IMR-90 (cell line): ENCODE data around the gene UBR4. TPM values are rescaled to one million over a fixed set of nuclear protein-coding genes. Genes with fewer than 3 reads are reported as not detected.

Experiments used
- ATAC-seq: fragments of 200-7000 bp; cut with Tn5 transposase; 2 replicates; pipeline ENCODE4 v1.9.1; 2020; ENCODE audit warnings: low read depth, mild to moderate bottlenecking, moderate library complexity
- BruUV-seq: library from RNA; stranded (reverse); fragments of 400-500 nt; replicated peaks from 2 replicates; lab custom pipeline; 2021; lab: Mats Ljungman, UMichigan
- CTCF ChIA-PET: fragments of 300-600 bp; formaldehyde crosslinking; extraction: SDS; loops from one replicate; lab custom pipeline; 2021; ENCODE audit warnings: antibody characterized with exemption; lab: Yijun Ruan, JAX
- POLR2A ChIA-PET: fragments of 300-600 bp; sonication (Branson Sonifier 250); formaldehyde crosslinking; loops from one replicate; lab custom pipeline; 2022; ENCODE audit warnings: antibody characterized with exemption; ENCODE audit not compliant: unreplicated experiment; lab: Charles Lee
- DNase-seq: peaks from one replicate; pipeline ENCODE4 v3.0.0; 2013
- H2AFZ ChIP-seq: replicated peaks from 2 replicates; pipeline ENCODE3; 2013; ENCODE audit warnings: low read length, mild to moderate bottlenecking; ENCODE audit not compliant: poor library complexity
- H2AK5ac ChIP-seq: 2 replicates; pipeline ENCODE4 v1.6.1; 2013; ENCODE audit warnings: low read depth, low read length, inconsistent platforms
- H2AK9ac ChIP-seq: replicated peaks from 2 replicates; pipeline ENCODE3; 2013; ENCODE audit warnings: mild to moderate bottlenecking, low read depth, low read length, moderate library complexity; ENCODE audit not compliant: poor library complexity
- H2BK120ac ChIP-seq: 2 replicates; pipeline ENCODE4 v1.6.1; 2013; ENCODE audit warnings: low read depth, low read length, inconsistent platforms
- H2BK15ac ChIP-seq: 3 replicates; pipeline ENCODE4 v1.6.1; 2013; ENCODE audit warnings: low read depth, low read length, inconsistent platforms
- H2BK20ac ChIP-seq: 2 replicates; pipeline ENCODE4 v1.6.1; 2013; ENCODE audit warnings: low read depth, mild to moderate bottlenecking, inconsistent platforms, low read length, moderate library complexity
- H2BK5ac ChIP-seq: 2 replicates; pipeline ENCODE4 v1.6.1; 2013; ENCODE audit warnings: mild to moderate bottlenecking, low read depth, low read length, inconsistent platforms; ENCODE audit not compliant: poor library complexity, severe bottlenecking
- H3K14ac ChIP-seq: replicated peaks from 2 replicates; pipeline ENCODE4 v1.6.1; 2013; ENCODE audit warnings: low read depth, low read length, inconsistent platforms
- H3K18ac ChIP-seq: 2 replicates; pipeline ENCODE4 v1.6.1; 2013; ENCODE audit warnings: low read depth, low read length, control low read depth
- H3K23ac ChIP-seq: 2 replicates; pipeline ENCODE4 v1.6.1; 2013; ENCODE audit warnings: low read depth, low read length, inconsistent platforms
- H3K27ac ChIP-seq: 2 replicates; pipeline ENCODE4 v1.5.1; 2013; ENCODE audit warnings: mild to moderate bottlenecking, control low read depth, low read length; ENCODE audit not compliant: insufficient read depth
- H3K27me3 ChIP-seq: 2 replicates; pipeline ENCODE4 v1.6.1; 2013; ENCODE audit warnings: low read length; ENCODE audit not compliant: control insufficient read depth, insufficient read depth
- H3K36me3 ChIP-seq: 2 replicates; pipeline ENCODE4 v1.6.1; 2013; ENCODE audit warnings: low read length, mixed read lengths; ENCODE audit not compliant: control insufficient read depth, insufficient read depth
- H3K4ac ChIP-seq: 2 replicates; pipeline ENCODE4 v1.6.1; 2013; ENCODE audit warnings: low read depth, low read length, inconsistent platforms
- H3K4me1 ChIP-seq: 2 replicates; pipeline ENCODE4 v1.6.1; 2013; ENCODE audit warnings: low read length, mixed read lengths; ENCODE audit not compliant: control insufficient read depth, insufficient read depth
- H3K4me2 ChIP-seq: 2 replicates; pipeline ENCODE4 v1.6.1; 2013; ENCODE audit warnings: low read depth, mild to moderate bottlenecking, control low read depth, low read length, moderate library complexity
- H3K4me3 ChIP-seq: 2 replicates; pipeline ENCODE4 v1.5.1; 2013; ENCODE audit warnings: low read depth, mild to moderate bottlenecking, control low read depth, low read length, moderate library complexity; ENCODE audit not compliant: insufficient read depth
- H3K56ac ChIP-seq: 2 replicates; pipeline ENCODE4 v1.6.1; 2013; ENCODE audit warnings: low read length, inconsistent platforms; ENCODE audit not compliant: insufficient read depth; ENCODE audit errors: extremely low read depth
- H3K79me1 ChIP-seq, 2 experiments: 2 replicates each; pipeline ENCODE4 v1.6.1; 2013; ENCODE audit warnings: low read length in 2 of 2, inconsistent platforms in 1 of 2, low read depth in 1 of 2
- H3K9ac ChIP-seq: 2 replicates; pipeline ENCODE4 v1.6.1; 2013; ENCODE audit warnings: low read depth, low read length, control low read depth
- H3K9me1 ChIP-seq: 2 replicates; pipeline ENCODE4 v1.6.1; 2013; ENCODE audit warnings: low read length, inconsistent platforms; ENCODE audit not compliant: insufficient read depth
- H3K9me3 ChIP-seq: 2 replicates; pipeline ENCODE4 v1.6.1; 2013; ENCODE audit warnings: low read length; ENCODE audit not compliant: control insufficient read depth, insufficient read depth
- H4K20me1 ChIP-seq: 2 replicates; pipeline ENCODE4 v1.6.1; 2013; ENCODE audit warnings: low read length, inconsistent platforms; ENCODE audit not compliant: insufficient read depth
- H4K5ac ChIP-seq: 2 replicates; pipeline ENCODE4 v1.6.1; 2013; ENCODE audit warnings: mild to moderate bottlenecking, low read depth, low read length, control low read depth
- H4K8ac ChIP-seq, 2 experiments: 2 replicates each; pipeline ENCODE4 v1.6.1; 2013; ENCODE audit warnings: low read depth in 2 of 2, low read length in 2 of 2, control low read depth in 1 of 2, inconsistent platforms in 1 of 2
- H4K91ac ChIP-seq: 2 replicates; pipeline ENCODE4 v1.6.1; 2013; ENCODE audit warnings: low read depth, low read length, inconsistent platforms; ENCODE audit not compliant: insufficient read depth
- MAFK ChIP-seq: IDR thresholded peaks from 2 replicates; pipeline ENCODE4 v1.6.1; 2012; ENCODE audit warnings: low read depth, low read length, improper control_type of control experiment
- MAZ ChIP-seq: IDR thresholded peaks from 2 replicates; pipeline ENCODE4 v1.6.1; 2012; ENCODE audit warnings: low read depth, mild to moderate bottlenecking, low read length, improper control_type of control experiment, moderate library complexity, borderline replicate concordance
- RFX5 ChIP-seq: IDR thresholded peaks from 2 replicates; pipeline ENCODE4 v1.8.0; 2012; ENCODE audit warnings: low read depth, mild to moderate bottlenecking, low read length, moderate library complexity
- WGBS, 2 experiments: methylation state at CpG; one replicate each; pipeline versions ENCODE4 v1.1.5 to v1.1.7; 2013; ENCODE audit warnings: missing lambda C conversion rate in 2 of 2; ENCODE audit not compliant: insufficient read length in 1 of 2; ENCODE audit errors: extremely low coverage in 2 of 2; 5-methylcytosine and 5-hydroxymethylcytosine counted together
- dilution Hi-C: fragments of 300-500 bp; cut with HindIII; formaldehyde crosslinking; loops from one replicate; pipeline ENCODE4 v1.14.3; 2018; ENCODE audit warnings: low sequenced_read_pairs; ENCODE audit not compliant: unreplicated experiment
- in situ Hi-C: fragments of 300-500 bp; cut with MboI; formaldehyde crosslinking; loops from 3 replicates; pipeline ENCODE4 v1.14.3; 2019; ENCODE audit warnings: low sequenced_read_pairs, inconsistent platforms, mixed read lengths
- intact Hi-C: fragments of 100-400 bp; cut with micrococcal nuclease; formaldehyde crosslinking; loops from 2 replicates; pipeline ENCODE4 v1.10.0; 2022
- polyA plus RNA-seq, 3 experiments: library from polyadenylated mRNA; depleted of rRNA; stranded (reverse); fragments of >200 nt; gene quantifications; 2 replicates each; pipeline ENCODE4 v1.2.3, GENCODE V29; 2012; ENCODE audit warnings: low replicate concordance in 1 of 3
- total RNA-seq: library from RNA; depleted of rRNA; stranded (reverse); fragments of >200 nt; gene quantifications from 2 replicates; pipeline ENCODE4 v1.2.3, GENCODE V29; 2012
- TF ChIP-seq, protein P1 (sequence below): fragments of 150-350 bp; IDR thresholded peaks from 2 replicates; pipeline ENCODE4 v1.6.1; 2016; ENCODE audit warnings: low read depth, mild to moderate bottlenecking, low read length, moderate library complexity, borderline replicate concordance

Gene UBR4
- total and polyA plus RNA-seq, 2 of the 4 experiments (the other 2 are of a cell fraction), result 87.8 to 121 TPM

GRCh38 chr1:19189270-19189669 lies 20.8 kb downstream of the UBR4 start:
- no peak overlapping the region for H2BK20ac ChIP-seq
- no peak for DNase-seq
- no peaks in the 10 kb centered on the region for H3K9me3 ChIP-seq
- ChIA-PET POLR2A (no interaction called here), CTCF (no interaction called here)
- intact Hi-C loops (loop anchor here (10.0 kb wide), 1 partner anchor 54 kb away; no protein-coding TSS in a partner anchor), in situ Hi-C loops (no loop called here), dilution Hi-C loops (no loop called here)
- no peak overlapping the region for H3K14ac ChIP-seq
- H3K9me1 ChIP-seq, result no peaks in the 10 kb centered on the region; the same call in 1 of the 2 replicates
- ATAC-seq, result peak; percentile 72
- TF ChIP-seq MAFK (no peak), MAZ (no peak), RFX5 (no peak)
- TF ChIP-seq, protein P1, sequence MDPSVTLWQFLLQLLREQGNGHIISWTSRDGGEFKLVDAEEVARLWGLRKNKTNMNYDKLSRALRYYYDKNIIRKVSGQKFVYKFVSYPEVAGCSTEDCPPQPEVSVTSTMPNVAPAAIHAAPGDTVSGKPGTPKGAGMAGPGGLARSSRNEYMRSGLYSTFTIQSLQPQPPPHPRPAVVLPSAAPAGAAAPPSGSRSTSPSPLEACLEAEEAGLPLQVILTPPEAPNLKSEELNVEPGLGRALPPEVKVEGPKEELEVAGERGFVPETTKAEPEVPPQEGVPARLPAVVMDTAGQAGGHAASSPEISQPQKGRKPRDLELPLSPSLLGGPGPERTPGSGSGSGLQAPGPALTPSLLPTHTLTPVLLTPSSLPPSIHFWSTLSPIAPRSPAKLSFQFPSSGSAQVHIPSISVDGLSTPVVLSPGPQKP, result no peak
- no peak overlapping the region for H4K8ac ChIP-seq
- peak overlapping the region; percentile 35 for H2BK5ac ChIP-seq
- no peak overlapping the region for H3K4ac ChIP-seq
- H2AK9ac ChIP-seq, result no peak overlapping the region
- H3K4me2 ChIP-seq, result peak overlapping the region; percentile 67
- no peak overlapping the region for H3K23ac ChIP-seq
- no CpG with 5 or more reads among the region's 3 CpGs for WGBS, 2 experiments
- H3K56ac ChIP-seq, result no peak overlapping the region
- H2BK120ac ChIP-seq, result no peak overlapping the region
- H3K27me3 ChIP-seq, result no peaks in the 10 kb centered on the region
- no peak overlapping the region for H2AK5ac ChIP-seq
- no peak overlapping the region for H4K91ac ChIP-seq
- H3K79me1 ChIP-seq, result peaks cover 47 to 54% of the 10 kb centered on the region in 2 experiments
- H2BK15ac ChIP-seq, result no peak overlapping the region
- peaks cover 3% of the 10 kb centered on the region for H3K4me1 ChIP-seq
- H3K4me3 ChIP-seq, result no peak overlapping the region
- peaks cover 34% of the 10 kb centered on the region for H4K20me1 ChIP-seq
- no peak overlapping the region for H3K18ac ChIP-seq
- no TSS peak for BruUV-seq
- H2AFZ ChIP-seq, result no peak overlapping the region
- no peak overlapping the region for H3K27ac ChIP-seq
- H3K9ac ChIP-seq, result no peak overlapping the region
- peaks cover 64% of the 10 kb centered on the region for H3K36me3 ChIP-seq
- H4K5ac ChIP-seq, result no peak overlapping the region
